KMS-11 (cell line): Measurements from ENCODE around the gene TRIM31.

Experiments
- H2AFZ ChIP-seq: fragments of 200-600 bp; sonication (generic); 2 replicates; pipeline ENCODE4 v1.6.1; 2016; ENCODE audit warnings: antibody characterized with exemption, mixed run types, low read depth
- H3K27ac ChIP-seq: fragments of 200-600 bp; sonication (generic); 2 replicates; pipeline ENCODE4 v1.6.1; 2016; ENCODE audit warnings: mild to moderate bottlenecking, mixed run types
- H3K27me3 ChIP-seq: fragments of 200-600 bp; sonication (generic); 2 replicates; pipeline ENCODE4 v1.6.1; 2017; ENCODE audit warnings: mild to moderate bottlenecking, low read depth, mixed run types, moderate library complexity; ENCODE audit not compliant: insufficient read depth
- H3K36me3 ChIP-seq: fragments of 200-600 bp; sonication (generic); 2 replicates; pipeline ENCODE4 v1.6.1; 2017; ENCODE audit warnings: mild to moderate bottlenecking, mixed run types; ENCODE audit not compliant: insufficient read depth
- H3K4me1 ChIP-seq: fragments of 200-600 bp; sonication (generic); 2 replicates; pipeline ENCODE4 v1.6.1; 2016; ENCODE audit warnings: mild to moderate bottlenecking, low read depth, mixed run types; ENCODE audit not compliant: poor library complexity, severe bottlenecking
- H3K4me2 ChIP-seq: fragments of 200-600 bp; sonication (generic); 2 replicates; pipeline ENCODE4 v1.7.0; 2016; ENCODE audit warnings: mild to moderate bottlenecking, mixed run types
- H3K4me3 ChIP-seq: fragments of 200-600 bp; sonication (generic); IDR thresholded peaks from 2 replicates; pipeline ENCODE4 v1.6.1; 2017; ENCODE audit warnings: low read depth, low read length, mixed read lengths; ENCODE audit not compliant: insufficient read depth
- H3K79me2 ChIP-seq: fragments of 200-600 bp; sonication (generic); 2 replicates; pipeline ENCODE4 v1.6.1; 2016; ENCODE audit warnings: low read depth, mixed run types; ENCODE audit not compliant: insufficient read depth
- H3K9ac ChIP-seq: fragments of 200-600 bp; sonication (generic); 2 replicates; pipeline ENCODE4 v1.6.1; 2016; ENCODE audit warnings: mild to moderate bottlenecking, mixed run types
- H4K20me1 ChIP-seq: fragments of 200-600 bp; sonication (generic); 2 replicates; pipeline ENCODE4 v1.6.1; 2016; ENCODE audit warnings: mild to moderate bottlenecking, mixed run types; ENCODE audit not compliant: insufficient read depth
- CTCF ChIP-seq: fragments of 200-600 bp; sonication (generic); conservative IDR thresholded peaks from 2 replicates; pipeline ENCODE4 v1.6.1; 2017; ENCODE audit warnings: low read depth, mild to moderate bottlenecking, antibody characterized with exemption, low read length, moderate library complexity, mixed read lengths

TRIM31 gene

GRCh38 chr6:30063315-30063714 is 49.6 kb downstream of the TRIM31 start:
- no peak overlapping the region for H3K4me2 ChIP-seq
- H2AFZ ChIP-seq: no peak overlapping the region
- no peak for TF ChIP-seq CTCF
- no peaks in the 10 kb centered on the region for H3K36me3 ChIP-seq
- no peaks in the 10 kb centered on the region for H4K20me1 ChIP-seq
- H3K79me2 ChIP-seq: peaks cover 32% of the 10 kb centered on the region; the same call in 1 of the 2 replicates
- H3K27ac ChIP-seq: no peak overlapping the region
- H3K9ac ChIP-seq: no peak overlapping the region
- peaks cover 31% of the 10 kb centered on the region for H3K4me1 ChIP-seq
- no peaks in the 10 kb centered on the region for H3K27me3 ChIP-seq
- H3K4me3 ChIP-seq: no peak overlapping the region

- peaks cover 25% of the 10 kb centered on the region; the same call in 1 of the 2 replicates for H3K79me2 ChIP-seq
- H3K4me2 ChIP-seq: peak overlapping the region; percentile 73; the same call in 1 of the 2 replicates
- no peaks in the 10 kb centered on the region for H3K36me3 ChIP-seq
- TF ChIP-seq CTCF: no peak
- no peak overlapping the region for H3K4me3 ChIP-seq
- H3K27ac ChIP-seq: no peak overlapping the region
- no peaks in the 10 kb centered on the region for H4K20me1 ChIP-seq
- no peak overlapping the region for H2AFZ ChIP-seq
- H3K9ac ChIP-seq: 0 out of 2 replicates have a peak overlapping the region, but pooled peaks have one; percentile 86
- no peaks in the 10 kb centered on the region for H3K27me3 ChIP-seq
- peaks cover 25% of the 10 kb centered on the region for H3K4me1 ChIP-seq
These were observed 50.3 kb downstream of the TRIM31 start for GRCh38 chr6:30062471-30063178.

GRCh38 chr6:30061858-30062458 is 50.9 kb downstream of the TRIM31 start:
- H4K20me1 ChIP-seq: no peaks in the 10 kb centered on the region
- no peak overlapping the region for H3K4me3 ChIP-seq
- H3K4me1 ChIP-seq: peaks cover 24% of the 10 kb centered on the region
- H2AFZ ChIP-seq: peak overlapping the region; percentile 93
- H3K27me3 ChIP-seq: no peaks in the 10 kb centered on the region
- TF ChIP-seq CTCF: no peak
- peak overlapping the region; percentile 73 for H3K4me2 ChIP-seq
- no peaks in the 10 kb centered on the region for H3K36me3 ChIP-seq
- peak overlapping the region; percentile 86 for H3K9ac ChIP-seq
- H3K27ac ChIP-seq: peak overlapping the region; percentile 56
- H3K79me2 ChIP-seq: peaks cover 22% of the 10 kb centered on the region; the same call in 1 of the 2 replicates

GRCh38 chr6:30061092-30061857 is 51.6 kb downstream of the TRIM31 start, which contains the start of gene POLR1H:
Gene POLR1H, plus strand, starts transcription at chr6:30061265. Its CDS starts 260 bp downstream, at chr6:30061525.
- no peaks in the 10 kb centered on the region for H3K36me3 ChIP-seq
- H3K27me3 ChIP-seq: no peaks in the 10 kb centered on the region
- peak within 1 kb of the TSS; percentile 60 for H3K4me3 ChIP-seq
- peaks cover 24% of the 10 kb centered on the region for H3K4me1 ChIP-seq
- H4K20me1 ChIP-seq: no peaks in the 10 kb centered on the region
- H3K27ac ChIP-seq: peak within 1 kb of the TSS; percentile 56
- peak within 1 kb of the TSS; percentile 73 for H3K4me2 ChIP-seq
- TF ChIP-seq CTCF: no peak
- H3K9ac ChIP-seq: peak within 1 kb of the TSS; percentile 86
- peak within 1 kb of the TSS; percentile 93 for H2AFZ ChIP-seq
- H3K79me2 ChIP-seq: peaks cover 22% of the 10 kb centered on the region; the same call in 1 of the 2 replicates
